ENCODE measurements around the gene ABCG5.

Gene ABCG5

GRCh38 chr2:43838560-43839267 is at the start of gene ABCG5, which contains the start of gene ABCG8:
ABCG5 (minus strand) TSS chr2:43838839; CDS start chr2:43838679, 160 bp downstream.
ABCG8 (plus strand) TSS chr2:43838971; CDS start chr2:43839054, 83 bp downstream.
- Histone ChIP-seq H4K20me1 (no peaks in the 10 kb centered on the region; a peak in 1 of 22 replicates), H3K9ac (no peak within 1 kb of the TSS), H3K9me3 (replicated peaks in 1 of 11) (no peaks in the 10 kb centered on the region), H3K4me1 (peaks cover 0 to 5% (median 0%) of the 10 kb centered on the region in 10 experiments; a peak in 1 of 20 replicates), H3K36me3 (no peaks in the 10 kb centered on the region), H3K27ac (no peak within 1 kb of the TSS), H3K4me2 (no peak within 1 kb of the TSS), H3K27me3 (no peaks in the 10 kb centered on the region), H3K4me3 (no peak within 1 kb of the TSS)
- no peak for TF ChIP-seq Cebpa-rat (IDR thresholded peaks at IDR 0.05)

GRCh38 chr2:43887176-43887575 is 48.5 kb upstream of the ABCG5 start:
- Histone ChIP-seq H3K4me3 (no peak overlapping the region), H3K27ac (no peak overlapping the region), H4K20me1 (peaks cover 0 to 9% (median 0%) of the 10 kb centered on the region in 11 experiments; a peak in 3 of 22 replicates), H3K27me3 (no peaks in the 10 kb centered on the region), H3K4me1 (no peaks in the 10 kb centered on the region), H3K4me2 (no peak overlapping the region), H3K9me3 (replicated peaks in 1 of 11) (no peaks in the 10 kb centered on the region), H3K9ac (no peak overlapping the region), H3K36me3 (peaks cover 67 to 74% (median 70%) of the 10 kb centered on the region in 11 experiments)
- no peak for TF ChIP-seq Cebpa-rat (IDR thresholded peaks at IDR 0.05)

GRCh38 chr2:43885132-43885632 is 46.5 kb upstream of the ABCG5 start:
- H3K36me3 ChIP-seq, result peaks cover 47 to 54% (median 50%) of the 10 kb centered on the region in 11 experiments
- H3K27ac ChIP-seq, result no peak overlapping the region
- TF ChIP-seq Cebpa-rat (IDR thresholded peaks at IDR 0.05), result no peak

GRCh38 chr2:43884689-43885088 is 46.0 kb upstream of the ABCG5 start:
- no peak overlapping the region for H3K4me2 ChIP-seq
- peaks cover 42 to 49% (median 45%) of the 10 kb centered on the region in 11 experiments for H3K36me3 ChIP-seq
- H3K4me3 ChIP-seq, result no peak overlapping the region
- H3K9ac ChIP-seq, result no peak overlapping the region
- H4K20me1 ChIP-seq, result peaks cover 0 to 9% (median 0%) of the 10 kb centered on the region in 11 experiments; a peak in 2 of 22 replicates
- H3K27me3 ChIP-seq, result no peaks in the 10 kb centered on the region
- no peaks in the 10 kb centered on the region for H3K9me3 ChIP-seq (replicated peaks in 1 of 11)
- H3K27ac ChIP-seq, result no peak overlapping the region
- H3K4me1 ChIP-seq, result no peaks in the 10 kb centered on the region; a peak in 1 of 20 replicates
- TF ChIP-seq Cebpa-rat (IDR thresholded peaks at IDR 0.05), result no peak

More at GRCh38 chr2:43885132-43885632, 46.5 kb upstream of the ABCG5 start:
- Histone ChIP-seq H3K9me3 (replicated peaks in 1 of 11) (no peaks in the 10 kb centered on the region), H3K4me2 (no peak overlapping the region), H4K20me1 (peaks cover 0 to 9% (median 0%) of the 10 kb centered on the region in 11 experiments; a peak in 2 of 22 replicates), H3K4me3 (no peak overlapping the region), H3K27me3 (no peaks in the 10 kb centered on the region), H3K4me1 (no peaks in the 10 kb centered on the region; a peak in 1 of 20 replicates), H3K9ac (no peak overlapping the region)

- Histone ChIP-seq H3K4me3 (no peak overlapping the region), H3K36me3 (peaks cover 19 to 26% (median 22%) of the 10 kb centered on the region in 11 experiments), H4K20me1 (peaks cover 0 to 9% (median 0%) of the 10 kb centered on the region in 11 experiments; a peak in 2 of 22 replicates), H3K9me3 (replicated peaks in 1 of 11) (no peaks in the 10 kb centered on the region), H3K4me2 (no peak overlapping the region), H3K9ac (no peak overlapping the region), H3K27me3 (no peaks in the 10 kb centered on the region), H3K27ac (no peak overlapping the region), H3K4me1 (no peaks in the 10 kb centered on the region; a peak in 1 of 20 replicates)
- no peak for TF ChIP-seq Cebpa-rat (IDR thresholded peaks at IDR 0.05)
Measured at GRCh38 chr2:43882312-43882711, 43.7 kb upstream of the ABCG5 start.

GRCh38 chr2:43880952-43881351 is 42.3 kb upstream of the ABCG5 start:
- TF ChIP-seq Cebpa-rat (IDR thresholded peaks at IDR 0.05), result no peak
- Histone ChIP-seq H3K4me2 (no peak overlapping the region), H3K4me3 (no peak overlapping the region)

GRCh38 chr2:43880471-43880870 is 41.8 kb upstream of the ABCG5 start:
- H3K36me3 ChIP-seq, result peaks cover 3 to 8% (median 5%) of the 10 kb centered on the region in 11 experiments; a peak in 16 of 22 replicates
- TF ChIP-seq Cebpa-rat (IDR thresholded peaks at IDR 0.05), result no peak
- no peak overlapping the region for H3K27ac ChIP-seq
- no peak overlapping the region for H3K4me3 ChIP-seq
- H3K4me2 ChIP-seq, result no peak overlapping the region
- H3K4me1 ChIP-seq, result no peaks in the 10 kb centered on the region; a peak in 1 of 20 replicates
- H4K20me1 ChIP-seq, result no peaks in the 10 kb centered on the region; a peak in 2 of 22 replicates
- H3K9me3 ChIP-seq (replicated peaks in 1 of 11), result no peaks in the 10 kb centered on the region
- no peak overlapping the region for H3K9ac ChIP-seq
- H3K27me3 ChIP-seq, result no peaks in the 10 kb centered on the region

More at GRCh38 chr2:43880952-43881351, 42.3 kb upstream of the ABCG5 start:
- Histone ChIP-seq H3K9me3 (replicated peaks in 1 of 11) (no peaks in the 10 kb centered on the region), H3K27me3 (no peaks in the 10 kb centered on the region), H3K36me3 (peaks cover 7 to 13% (median 9%) of the 10 kb centered on the region in 11 experiments; a peak in 17 of 22 replicates), H4K20me1 (no peaks in the 10 kb centered on the region; a peak in 2 of 22 replicates), H3K4me1 (no peaks in the 10 kb centered on the region; a peak in 1 of 20 replicates), H3K27ac (no peak overlapping the region), H3K9ac (no peak overlapping the region)

GRCh38 chr2:43879261-43879660 is 40.6 kb upstream of the ABCG5 start:
- Histone ChIP-seq H3K27ac (no peak overlapping the region), H3K36me3 (no peaks in the 10 kb centered on the region), H3K27me3 (no peaks in the 10 kb centered on the region), H3K9ac (no peak overlapping the region), H4K20me1 (no peaks in the 10 kb centered on the region; a peak in 1 of 22 replicates), H3K4me2 (no peak overlapping the region), H3K9me3 (replicated peaks in 1 of 11) (no peaks in the 10 kb centered on the region), H3K4me1 (no peaks in the 10 kb centered on the region; a peak in 1 of 20 replicates), H3K4me3 (no peak overlapping the region)
- no peak for TF ChIP-seq Cebpa-rat (IDR thresholded peaks at IDR 0.05)

GRCh38 chr2:43877782-43878464 is 39.3 kb upstream of the ABCG5 start:
- Histone ChIP-seq H3K36me3 (no peaks in the 10 kb centered on the region), H3K9ac (no peak overlapping the region), H3K4me1 (no peaks in the 10 kb centered on the region; a peak in 1 of 20 replicates), H4K20me1 (no peaks in the 10 kb centered on the region), H3K27ac (no peak overlapping the region), H3K9me3 (replicated peaks in 1 of 11) (no peaks in the 10 kb centered on the region), H3K27me3 (no peaks in the 10 kb centered on the region), H3K4me2 (no peak overlapping the region), H3K4me3 (no peak overlapping the region)
- no peak for TF ChIP-seq Cebpa-rat (IDR thresholded peaks at IDR 0.05)

Measured in BLaER1 treated with 17β-estradiol and CSF1 and Interleukin-3, amounts not matched to agents 10 nM and 100 nM (cell line).